Breast epithelium (tissue), 3 donors: Measurements from ENCODE around the gene YIPF4.

ENCODE experiments used
- POLR2A ChIP-seq: fragments of 450-650 bp; IDR thresholded peaks from one replicate; pipeline ENCODE4 v1.6.1; 2016; ENCODE audit warnings: antibody characterized with exemption, mild to moderate bottlenecking, moderate library complexity
- TF ChIP-seq, protein P1 (sequence below), 3 donors: fragments of 450-650 bp; IDR thresholded peaks; one replicate each; pipeline ENCODE4 v1.5.1; 2016 to 2017; ENCODE audit warnings: antibody characterized with exemption in 3 of 3, mild to moderate bottlenecking in 3 of 3, moderate library complexity in 3 of 3

DNA sequence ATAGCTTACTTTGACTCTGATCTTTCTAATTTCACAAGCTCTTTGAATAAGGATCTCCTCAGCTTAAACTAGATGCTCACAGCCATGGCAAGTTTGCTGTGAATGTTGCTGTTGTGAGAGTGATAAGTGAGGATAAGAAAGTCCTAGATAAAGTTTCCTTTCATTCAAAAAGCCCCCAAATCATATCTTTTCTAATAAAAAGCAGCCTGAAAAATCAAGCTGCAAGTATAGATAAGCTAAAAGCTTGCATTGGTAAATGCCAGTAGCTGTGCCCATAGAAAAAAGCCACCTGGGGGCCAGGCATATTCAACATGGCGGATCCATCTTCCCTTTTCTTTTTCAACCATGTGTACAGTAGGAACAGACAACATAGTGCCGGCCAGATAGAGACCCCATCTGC lies 17.3 kb upstream of the YIPF4 start:
- TF ChIP-seq, protein P1, sequence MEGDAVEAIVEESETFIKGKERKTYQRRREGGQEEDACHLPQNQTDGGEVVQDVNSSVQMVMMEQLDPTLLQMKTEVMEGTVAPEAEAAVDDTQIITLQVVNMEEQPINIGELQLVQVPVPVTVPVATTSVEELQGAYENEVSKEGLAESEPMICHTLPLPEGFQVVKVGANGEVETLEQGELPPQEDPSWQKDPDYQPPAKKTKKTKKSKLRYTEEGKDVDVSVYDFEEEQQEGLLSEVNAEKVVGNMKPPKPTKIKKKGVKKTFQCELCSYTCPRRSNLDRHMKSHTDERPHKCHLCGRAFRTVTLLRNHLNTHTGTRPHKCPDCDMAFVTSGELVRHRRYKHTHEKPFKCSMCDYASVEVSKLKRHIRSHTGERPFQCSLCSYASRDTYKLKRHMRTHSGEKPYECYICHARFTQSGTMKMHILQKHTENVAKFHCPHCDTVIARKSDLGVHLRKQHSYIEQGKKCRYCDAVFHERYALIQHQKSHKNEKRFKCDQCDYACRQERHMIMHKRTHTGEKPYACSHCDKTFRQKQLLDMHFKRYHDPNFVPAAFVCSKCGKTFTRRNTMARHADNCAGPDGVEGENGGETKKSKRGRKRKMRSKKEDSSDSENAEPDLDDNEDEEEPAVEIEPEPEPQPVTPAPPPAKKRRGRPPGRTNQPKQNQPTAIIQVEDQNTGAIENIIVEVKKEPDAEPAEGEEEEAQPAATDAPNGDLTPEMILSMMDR (IDR thresholded peaks at IDR 0.05), result no peak
- no peak for TF ChIP-seq POLR2A
